Stimulated activated CD8-positive, alpha-beta memory T cell treated with anti-CD3 and anti-CD28 coated beads, Interleukin-15, amount 100 ng/mL, for 48 hours (primary cell): ENCODE results near the gene SRSF9.
A peak's percentile ranks its signal among the peaks of the same experiment; 100 is the strongest.
"Not testable (repeated sequence)": the region's sequence is repeated elsewhere in the genome, so short reads cannot be mapped to it uniquely, and the experiment has no call there.

Experiments
- DNase-seq, 2 donors: peaks; one replicate each; pipeline ENCODE4 v3.0.0-alpha.2; 2020; ENCODE audit warnings: low read depth in 2 of 2

Gene SRSF9

GRCh38 chr12:120469450-120470149 is at the start of gene SRSF9:
SRSF9 (minus strand) TSS chr12:120469748; CDS start chr12:120469609, 139 bp downstream.
- peak; percentile 95 to 96 for DNase-seq

GRCh38 chr12:120519324-120519723 is 49.8 kb upstream of the SRSF9 start:
- DNase-seq: not testable (repeated sequence)

- no peak for DNase-seq
These were observed 45.9 kb upstream of the SRSF9 start for GRCh38 chr12:120515496-120515895.

- DNase-seq: no peak
These were observed 44.5 kb upstream of the SRSF9 start for GRCh38 chr12:120514002-120514401.

GRCh38 chr12:120508537-120508936 is 39.0 kb upstream of the SRSF9 start:
- DNase-seq: no peak

GRCh38 chr12:120504587-120504986 is 35.0 kb upstream of the SRSF9 start:
- DNase-seq: no peak

GRCh38 chr12:120500581-120500980 is 31.0 kb upstream of the SRSF9 start:
- DNase-seq: no peak

- no peak for DNase-seq
These were observed 29.4 kb upstream of the SRSF9 start for GRCh38 chr12:120498870-120499515.

- no peak for DNase-seq
These were observed 28.1 kb upstream of the SRSF9 start for GRCh38 chr12:120497524-120498150.

GRCh38 chr12:120496413-120497340 is 27.1 kb upstream of the SRSF9 start:
- DNase-seq: peak; percentile 19 to 21

GRCh38 chr12:120495731-120496412 is 26.3 kb upstream of the SRSF9 start, which contains the start of gene DYNLL1:
DYNLL1 (plus strand) TSS chr12:120496113; CDS start chr12:120496422, 309 bp downstream.
- DNase-seq: peak; percentile 96 to 97

- no peak for DNase-seq
These were observed 25.7 kb upstream of the SRSF9 start for GRCh38 chr12:120495186-120495730.

- DNase-seq: no peak
These were observed 21.4 kb upstream of the SRSF9 start for GRCh38 chr12:120490833-120491512.

- DNase-seq: no peak
These were observed 20.8 kb upstream of the SRSF9 start for GRCh38 chr12:120490325-120490724.

GRCh38 chr12:120489018-120489417 is 19.5 kb upstream of the SRSF9 start:
- DNase-seq: no peak

GRCh38 chr12:120488057-120488640 is 18.6 kb upstream of the SRSF9 start:
- no peak for DNase-seq

- DNase-seq: not testable (repeated sequence)
These were observed 18.0 kb upstream of the SRSF9 start for GRCh38 chr12:120487552-120487951.

GRCh38 chr12:120485961-120486881 is 16.7 kb upstream of the SRSF9 start:
- no peak for DNase-seq

GRCh38 chr12:120483621-120484020 is 14.1 kb upstream of the SRSF9 start:
- no peak for DNase-seq
